ENCODE results near the gene NEURL1.

The NEURL1 gene

GRCh38 chr10:103580430-103580829 is 86.9 kb downstream of the NEURL1 start:
- Histone ChIP-seq H3K27me3 (replicated peaks; ENCODE audit: control insufficient read depth, insufficient read depth, low read length, poor library complexity, severe bottlenecking) (no peaks in the 10 kb centered on the region), H3K27ac (ENCODE audit: insufficient read depth, low read length, poor library complexity, severe bottlenecking) (no peak overlapping the region), H3K36me3 (ENCODE audit: control insufficient read depth, insufficient read depth, low read length) (no peaks in the 10 kb centered on the region), H3K4me3 (ENCODE audit: insufficient read depth, low read depth, low read length, poor library complexity, severe bottlenecking) (no peak overlapping the region), H3K4me1 (ENCODE audit: control insufficient read depth, insufficient read depth, low read length, poor library complexity, severe bottlenecking) (no peaks in the 10 kb centered on the region), H3K9me3 (ENCODE audit: control insufficient read depth, low read length) (no peaks in the 10 kb centered on the region)
- DNase-seq, result no peak

DNA sequence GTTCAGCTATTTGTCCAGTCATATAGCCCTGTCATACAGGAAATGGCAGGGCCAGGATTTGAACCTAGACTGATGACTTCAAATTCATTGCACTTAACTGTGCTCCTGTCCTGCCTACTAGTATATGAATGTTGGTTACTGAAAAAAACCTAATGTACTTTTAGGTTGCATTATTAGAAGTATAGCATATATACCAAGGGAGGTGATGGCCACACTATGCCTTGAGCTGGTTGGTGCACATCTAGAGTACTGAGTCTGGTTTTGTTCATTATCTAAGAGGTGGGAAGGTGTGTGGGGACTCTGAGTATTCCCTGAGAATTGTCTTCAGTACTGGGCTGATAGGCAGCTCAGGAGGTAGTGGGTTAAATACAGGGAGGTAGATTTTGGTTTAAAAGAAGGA is 88.0 kb downstream of the NEURL1 start:
- H3K36me3 ChIP-seq (ENCODE audit: control insufficient read depth, insufficient read depth, low read length), result no peaks in the 10 kb centered on the region
- H3K4me1 ChIP-seq (ENCODE audit: control insufficient read depth, insufficient read depth, low read length, poor library complexity, severe bottlenecking), result no peaks in the 10 kb centered on the region
- DNase-seq, result no peak
- no peak overlapping the region for H3K27ac ChIP-seq (ENCODE audit: insufficient read depth, low read length, poor library complexity, severe bottlenecking)
- no peaks in the 10 kb centered on the region for H3K9me3 ChIP-seq (ENCODE audit: control insufficient read depth, low read length)
- H3K27me3 ChIP-seq (replicated peaks; ENCODE audit: control insufficient read depth, insufficient read depth, low read length, poor library complexity, severe bottlenecking), result no peaks in the 10 kb centered on the region
- no peak overlapping the region for H3K4me3 ChIP-seq (ENCODE audit: insufficient read depth, low read depth, low read length, poor library complexity, severe bottlenecking)

GRCh38 chr10:103582331-103583123 is 89.0 kb downstream of the NEURL1 start:
- Histone ChIP-seq H3K27ac (ENCODE audit: insufficient read depth, low read length, poor library complexity, severe bottlenecking) (no peak overlapping the region), H3K9me3 (ENCODE audit: control insufficient read depth, low read length) (no peaks in the 10 kb centered on the region), H3K36me3 (ENCODE audit: control insufficient read depth, insufficient read depth, low read length) (no peaks in the 10 kb centered on the region), H3K27me3 (replicated peaks; ENCODE audit: control insufficient read depth, insufficient read depth, low read length, poor library complexity, severe bottlenecking) (no peaks in the 10 kb centered on the region), H3K4me3 (ENCODE audit: insufficient read depth, low read depth, low read length, poor library complexity, severe bottlenecking) (no peak overlapping the region), H3K4me1 (ENCODE audit: control insufficient read depth, insufficient read depth, low read length, poor library complexity, severe bottlenecking) (no peaks in the 10 kb centered on the region)
- DNase-seq, result no peak

DNA sequence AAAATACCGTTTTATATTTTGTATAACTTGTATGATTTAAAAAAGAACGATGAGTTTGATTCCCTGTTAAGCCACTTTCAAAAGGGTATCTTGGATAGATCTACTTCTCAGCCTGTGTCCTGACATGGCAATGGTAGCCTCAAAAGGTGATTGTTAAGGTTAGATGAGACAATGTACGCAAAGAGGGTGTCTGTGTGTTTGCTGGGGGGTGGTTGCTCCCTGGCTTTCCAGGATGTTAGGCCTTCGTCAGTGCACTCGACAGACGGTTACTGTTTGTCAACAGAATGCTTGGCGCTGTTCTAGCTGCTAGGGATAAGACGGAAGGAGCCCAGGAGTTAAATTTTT is 90.3 kb downstream of the NEURL1 start:
- Histone ChIP-seq H3K27me3 (replicated peaks; ENCODE audit: control insufficient read depth, insufficient read depth, low read length, poor library complexity, severe bottlenecking) (no peaks in the 10 kb centered on the region), H3K4me1 (ENCODE audit: control insufficient read depth, insufficient read depth, low read length, poor library complexity, severe bottlenecking) (no peaks in the 10 kb centered on the region), H3K4me3 (ENCODE audit: insufficient read depth, low read depth, low read length, poor library complexity, severe bottlenecking) (peak overlapping the region; percentile 90), H3K36me3 (ENCODE audit: control insufficient read depth, insufficient read depth, low read length) (no peaks in the 10 kb centered on the region), H3K27ac (ENCODE audit: insufficient read depth, low read length, poor library complexity, severe bottlenecking) (peak overlapping the region; percentile 65), H3K9me3 (ENCODE audit: control insufficient read depth, low read length) (no peaks in the 10 kb centered on the region)
- DNase-seq, result no peak

- Histone ChIP-seq H3K27me3 (replicated peaks; ENCODE audit: control insufficient read depth, insufficient read depth, low read length, poor library complexity, severe bottlenecking) (no peaks in the 10 kb centered on the region), H3K36me3 (ENCODE audit: control insufficient read depth, insufficient read depth, low read length) (no peaks in the 10 kb centered on the region), H3K9me3 (ENCODE audit: control insufficient read depth, low read length) (no peaks in the 10 kb centered on the region), H3K4me3 (ENCODE audit: insufficient read depth, low read depth, low read length, poor library complexity, severe bottlenecking) (peak overlapping the region; percentile 90), H3K4me1 (ENCODE audit: control insufficient read depth, insufficient read depth, low read length, poor library complexity, severe bottlenecking) (no peaks in the 10 kb centered on the region), H3K27ac (ENCODE audit: insufficient read depth, low read length, poor library complexity, severe bottlenecking) (peak overlapping the region; percentile 65)
- peak; percentile 35 to 58 (median 51) for DNase-seq
Observed at GRCh38 chr10:103584216-103585010, 90.9 kb downstream of the NEURL1 start.

DNA sequence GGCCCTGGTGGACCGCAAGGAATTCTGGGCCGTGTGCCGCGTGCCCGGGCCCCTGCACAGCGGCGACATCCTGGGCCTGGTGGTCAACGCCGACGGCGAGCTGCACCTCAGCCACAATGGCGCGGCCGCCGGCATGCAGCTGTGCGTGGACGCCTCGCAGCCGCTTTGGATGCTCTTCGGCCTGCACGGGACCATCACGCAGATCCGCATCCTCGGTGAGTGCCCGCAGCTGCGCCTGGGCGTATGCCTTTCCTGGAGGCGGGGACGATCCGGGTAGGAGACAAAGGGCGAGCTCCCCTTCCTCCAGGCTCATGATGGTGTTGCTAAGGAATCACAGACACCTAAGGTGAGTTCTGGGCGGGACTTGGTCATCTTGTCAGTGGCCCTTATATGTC is 91.5 kb downstream of the NEURL1 start:
- no peaks in the 10 kb centered on the region for H3K4me1 ChIP-seq (ENCODE audit: control insufficient read depth, insufficient read depth, low read length, poor library complexity, severe bottlenecking)
- no peaks in the 10 kb centered on the region for H3K27me3 ChIP-seq (replicated peaks; ENCODE audit: control insufficient read depth, insufficient read depth, low read length, poor library complexity, severe bottlenecking)
- H3K36me3 ChIP-seq (ENCODE audit: control insufficient read depth, insufficient read depth, low read length), result no peaks in the 10 kb centered on the region
- no peak for DNase-seq
- no peaks in the 10 kb centered on the region for H3K9me3 ChIP-seq (ENCODE audit: control insufficient read depth, low read length)
- peak overlapping the region; percentile 90 for H3K4me3 ChIP-seq (ENCODE audit: insufficient read depth, low read depth, low read length, poor library complexity, severe bottlenecking)
- H3K27ac ChIP-seq (ENCODE audit: insufficient read depth, low read length, poor library complexity, severe bottlenecking), result no peak overlapping the region

GRCh38 chr10:103587073-103587472 is 93.6 kb downstream of the NEURL1 start:
- no peak for DNase-seq
- H3K9me3 ChIP-seq (ENCODE audit: control insufficient read depth, low read length), result no peaks in the 10 kb centered on the region
- no peak overlapping the region for H3K4me3 ChIP-seq (ENCODE audit: insufficient read depth, low read depth, low read length, poor library complexity, severe bottlenecking)
- no peaks in the 10 kb centered on the region for H3K4me1 ChIP-seq (ENCODE audit: control insufficient read depth, insufficient read depth, low read length, poor library complexity, severe bottlenecking)
- no peaks in the 10 kb centered on the region for H3K27me3 ChIP-seq (replicated peaks; ENCODE audit: control insufficient read depth, insufficient read depth, low read length, poor library complexity, severe bottlenecking)
- H3K27ac ChIP-seq (ENCODE audit: insufficient read depth, low read length, poor library complexity, severe bottlenecking), result no peak overlapping the region
- H3K36me3 ChIP-seq (ENCODE audit: control insufficient read depth, insufficient read depth, low read length), result no peaks in the 10 kb centered on the region

- no peaks in the 10 kb centered on the region for H3K27me3 ChIP-seq (replicated peaks; ENCODE audit: control insufficient read depth, insufficient read depth, low read length, poor library complexity, severe bottlenecking)
- no peaks in the 10 kb centered on the region for H3K4me1 ChIP-seq (ENCODE audit: control insufficient read depth, insufficient read depth, low read length, poor library complexity, severe bottlenecking)
- no peak overlapping the region for H3K4me3 ChIP-seq (ENCODE audit: insufficient read depth, low read depth, low read length, poor library complexity, severe bottlenecking)
- H3K27ac ChIP-seq (ENCODE audit: insufficient read depth, low read length, poor library complexity, severe bottlenecking), result no peak overlapping the region
- no peaks in the 10 kb centered on the region for H3K36me3 ChIP-seq (ENCODE audit: control insufficient read depth, insufficient read depth, low read length)
- no peak for DNase-seq
- no peaks in the 10 kb centered on the region for H3K9me3 ChIP-seq (ENCODE audit: control insufficient read depth, low read length)
Observed at GRCh38 chr10:103589074-103589630, 95.6 kb downstream of the NEURL1 start.

GRCh38 chr10:103590060-103590459 is 96.6 kb downstream of the NEURL1 start:
- no peaks in the 10 kb centered on the region for H3K9me3 ChIP-seq (ENCODE audit: control insufficient read depth, low read length)
- no peaks in the 10 kb centered on the region for H3K36me3 ChIP-seq (ENCODE audit: control insufficient read depth, insufficient read depth, low read length)
- no peaks in the 10 kb centered on the region for H3K4me1 ChIP-seq (ENCODE audit: control insufficient read depth, insufficient read depth, low read length, poor library complexity, severe bottlenecking)
- H3K27ac ChIP-seq (ENCODE audit: insufficient read depth, low read length, poor library complexity, severe bottlenecking), result no peak overlapping the region
- H3K27me3 ChIP-seq (replicated peaks; ENCODE audit: control insufficient read depth, insufficient read depth, low read length, poor library complexity, severe bottlenecking), result no peaks in the 10 kb centered on the region
- no peak for DNase-seq
- no peak overlapping the region for H3K4me3 ChIP-seq (ENCODE audit: insufficient read depth, low read depth, low read length, poor library complexity, severe bottlenecking)

GRCh38 chr10:103590744-103591291 is 97.3 kb downstream of the NEURL1 start:
- no peak for DNase-seq
- Histone ChIP-seq H3K9me3 (ENCODE audit: control insufficient read depth, low read length) (no peaks in the 10 kb centered on the region), H3K27me3 (replicated peaks; ENCODE audit: control insufficient read depth, insufficient read depth, low read length, poor library complexity, severe bottlenecking) (no peaks in the 10 kb centered on the region), H3K4me3 (ENCODE audit: insufficient read depth, low read depth, low read length, poor library complexity, severe bottlenecking) (no peak overlapping the region), H3K4me1 (ENCODE audit: control insufficient read depth, insufficient read depth, low read length, poor library complexity, severe bottlenecking) (no peaks in the 10 kb centered on the region), H3K36me3 (ENCODE audit: control insufficient read depth, insufficient read depth, low read length) (no peaks in the 10 kb centered on the region), H3K27ac (ENCODE audit: insufficient read depth, low read length, poor library complexity, severe bottlenecking) (no peak overlapping the region)

Data from effector memory CD4-positive, alpha-beta T cell (primary cell).